Progenitor cell of endocrine pancreas (in vitro differentiated cells): Measurements from ENCODE around the gene BDKRB2. TPM values are rescaled to one million over a fixed set of nuclear protein-coding genes. Genes with fewer than 3 reads are reported as not detected.
"Not testable (repeated sequence)": the region's sequence is repeated elsewhere in the genome, so short reads cannot be mapped to it uniquely, and the experiment has no call there.

Source experiments
- DNase-seq: peaks from one replicate; pipeline ENCODE4 v3.0.0; 2021; ENCODE audit warnings: low spot score; ENCODE audit not compliant: unreplicated experiment
- H3K27ac Mint-ChIP-seq: 2 replicates; pipeline ENCODE4 v1.8.0; 2021; ENCODE audit warnings: mild to moderate bottlenecking, moderate library complexity, mixed read lengths
- H3K27me3 Mint-ChIP-seq: 2 replicates; pipeline ENCODE4 v1.8.0; 2021; ENCODE audit warnings: mixed read lengths
- H3K36me3 Mint-ChIP-seq: 2 replicates; pipeline ENCODE4 v1.8.0; 2022; ENCODE audit warnings: mixed read lengths; ENCODE audit not compliant: insufficient read depth
- H3K4me1 Mint-ChIP-seq: 2 replicates; pipeline ENCODE4 v1.8.0; 2021; ENCODE audit warnings: low read depth, mixed read lengths
- H3K4me3 Mint-ChIP-seq: 2 replicates; pipeline ENCODE4 v1.8.0; 2021; ENCODE audit warnings: low read depth, mild to moderate bottlenecking, moderate library complexity, mixed read lengths
- H3K9me3 Mint-ChIP-seq: 2 replicates; pipeline ENCODE4 v1.8.0; 2021; ENCODE audit warnings: low read depth, mixed read lengths
- total RNA-seq: library from RNA; stranded (reverse); gene quantifications from 2 replicates; pipeline ENCODE4 v1.2.1, GENCODE V29; 2021
- TF ChIP-seq, protein P1 (sequence below): fragments of 200-600 bp; sonication (generic); IDR thresholded peaks from one replicate; pipeline ENCODE4 v1.5.0; 2021; ENCODE audit warnings: antibody characterized with exemption, mild to moderate bottlenecking; ENCODE audit not compliant: unreplicated experiment

Gene BDKRB2
- total RNA-seq, 1 donor from 2014 or later = 0.36 TPM

DNA sequence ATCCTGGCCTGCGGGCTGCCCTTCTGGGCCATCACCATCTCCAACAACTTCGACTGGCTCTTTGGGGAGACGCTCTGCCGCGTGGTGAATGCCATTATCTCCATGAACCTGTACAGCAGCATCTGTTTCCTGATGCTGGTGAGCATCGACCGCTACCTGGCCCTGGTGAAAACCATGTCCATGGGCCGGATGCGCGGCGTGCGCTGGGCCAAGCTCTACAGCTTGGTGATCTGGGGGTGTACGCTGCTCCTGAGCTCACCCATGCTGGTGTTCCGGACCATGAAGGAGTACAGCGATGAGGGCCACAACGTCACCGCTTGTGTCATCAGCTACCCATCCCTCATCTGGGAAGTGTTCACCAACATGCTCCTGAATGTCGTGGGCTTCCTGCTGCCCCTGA, 36.0 kb downstream of the BDKRB2 start:
- no peak overlapping the region for H3K27ac Mint-ChIP-seq
- DNase-seq = no peak
- no peak overlapping the region for H3K4me3 Mint-ChIP-seq
- H3K9me3 Mint-ChIP-seq = peaks cover 4% of the 10 kb centered on the region
- TF ChIP-seq, protein P1, sequence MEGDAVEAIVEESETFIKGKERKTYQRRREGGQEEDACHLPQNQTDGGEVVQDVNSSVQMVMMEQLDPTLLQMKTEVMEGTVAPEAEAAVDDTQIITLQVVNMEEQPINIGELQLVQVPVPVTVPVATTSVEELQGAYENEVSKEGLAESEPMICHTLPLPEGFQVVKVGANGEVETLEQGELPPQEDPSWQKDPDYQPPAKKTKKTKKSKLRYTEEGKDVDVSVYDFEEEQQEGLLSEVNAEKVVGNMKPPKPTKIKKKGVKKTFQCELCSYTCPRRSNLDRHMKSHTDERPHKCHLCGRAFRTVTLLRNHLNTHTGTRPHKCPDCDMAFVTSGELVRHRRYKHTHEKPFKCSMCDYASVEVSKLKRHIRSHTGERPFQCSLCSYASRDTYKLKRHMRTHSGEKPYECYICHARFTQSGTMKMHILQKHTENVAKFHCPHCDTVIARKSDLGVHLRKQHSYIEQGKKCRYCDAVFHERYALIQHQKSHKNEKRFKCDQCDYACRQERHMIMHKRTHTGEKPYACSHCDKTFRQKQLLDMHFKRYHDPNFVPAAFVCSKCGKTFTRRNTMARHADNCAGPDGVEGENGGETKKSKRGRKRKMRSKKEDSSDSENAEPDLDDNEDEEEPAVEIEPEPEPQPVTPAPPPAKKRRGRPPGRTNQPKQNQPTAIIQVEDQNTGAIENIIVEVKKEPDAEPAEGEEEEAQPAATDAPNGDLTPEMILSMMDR = no peak
- H3K4me1 Mint-ChIP-seq = no peaks in the 10 kb centered on the region
- H3K36me3 Mint-ChIP-seq = no peaks in the 10 kb centered on the region
- no peaks in the 10 kb centered on the region for H3K27me3 Mint-ChIP-seq

DNA sequence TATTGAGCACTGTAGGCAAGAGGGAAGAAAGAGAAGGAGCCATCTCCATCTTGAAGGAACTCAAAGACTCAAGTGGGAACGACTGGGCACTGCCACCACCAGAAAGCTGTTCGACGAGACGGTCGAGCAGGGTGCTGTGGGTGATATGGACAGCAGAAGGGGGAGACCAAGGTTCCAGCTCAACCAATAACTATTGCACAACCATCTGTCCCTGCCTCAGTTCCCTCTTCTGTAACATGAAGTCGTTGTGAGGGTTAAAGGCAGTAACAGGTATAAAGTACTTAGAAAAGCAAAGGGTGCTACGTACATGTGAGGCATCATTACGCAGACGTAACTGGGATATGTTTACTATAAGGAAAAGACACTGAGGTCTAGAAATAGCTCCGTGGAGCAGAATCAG, 37.5 kb downstream of the BDKRB2 start:
- Mint-ChIP-seq H3K9me3 (peaks cover 4% of the 10 kb centered on the region), H3K4me3 (no peak overlapping the region), H3K27me3 (no peaks in the 10 kb centered on the region), H3K36me3 (no peaks in the 10 kb centered on the region), H3K27ac (no peak overlapping the region), H3K4me1 (no peaks in the 10 kb centered on the region)
- TF ChIP-seq, protein P1 = no peak
- DNase-seq = no peak

DNA sequence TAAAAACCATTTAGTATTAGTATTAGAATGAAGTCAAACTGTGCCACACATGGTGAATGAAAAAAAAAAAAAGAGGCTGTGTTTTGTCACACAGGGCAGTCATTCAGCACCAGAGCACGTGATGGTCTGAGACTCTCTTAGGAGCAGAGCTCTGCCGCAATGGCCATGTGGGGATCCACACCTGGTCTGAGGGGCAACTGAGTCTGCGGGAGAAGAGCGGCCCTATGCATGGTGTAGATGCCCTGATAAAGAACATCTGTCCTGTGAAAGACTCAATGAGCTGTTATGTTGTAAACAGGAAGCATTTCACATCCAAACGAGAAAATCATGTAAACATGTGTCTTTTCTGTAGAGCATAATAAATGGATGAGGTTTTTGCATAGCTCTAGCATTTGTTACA, 39.1 kb downstream of the BDKRB2 start:
- H3K4me3 Mint-ChIP-seq = no peak overlapping the region
- peaks cover 4% of the 10 kb centered on the region for H3K9me3 Mint-ChIP-seq
- H3K4me1 Mint-ChIP-seq = no peaks in the 10 kb centered on the region
- H3K27ac Mint-ChIP-seq = no peak overlapping the region
- no peaks in the 10 kb centered on the region for H3K36me3 Mint-ChIP-seq
- TF ChIP-seq, protein P1 = no peak
- DNase-seq = no peak
- H3K27me3 Mint-ChIP-seq = no peaks in the 10 kb centered on the region

DNA sequence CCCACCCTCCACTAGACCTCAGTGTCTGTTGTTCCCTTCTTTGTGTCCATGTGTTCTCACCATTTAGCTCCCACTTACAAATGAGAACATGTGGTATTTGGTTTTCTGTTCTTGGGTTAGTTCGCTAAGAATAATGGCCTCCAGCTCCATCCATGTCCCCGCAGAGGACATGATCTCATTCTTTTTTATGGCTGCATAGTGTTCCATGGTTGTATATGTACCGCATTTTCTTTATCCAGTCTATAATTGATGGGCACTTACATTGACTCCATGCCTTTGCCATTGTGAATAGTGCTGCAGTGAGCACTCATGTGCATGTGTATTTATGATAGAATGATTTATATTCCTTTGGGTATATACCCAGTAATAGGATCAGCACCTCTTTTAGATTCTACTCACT, 40.4 kb downstream of the BDKRB2 start:
- H3K36me3 Mint-ChIP-seq, H3K9me3 Mint-ChIP-seq, H3K27ac Mint-ChIP-seq, H3K4me3 Mint-ChIP-seq, H3K4me1 Mint-ChIP-seq, H3K27me3 Mint-ChIP-seq, DNase-seq: not testable (repeated sequence)

DNA sequence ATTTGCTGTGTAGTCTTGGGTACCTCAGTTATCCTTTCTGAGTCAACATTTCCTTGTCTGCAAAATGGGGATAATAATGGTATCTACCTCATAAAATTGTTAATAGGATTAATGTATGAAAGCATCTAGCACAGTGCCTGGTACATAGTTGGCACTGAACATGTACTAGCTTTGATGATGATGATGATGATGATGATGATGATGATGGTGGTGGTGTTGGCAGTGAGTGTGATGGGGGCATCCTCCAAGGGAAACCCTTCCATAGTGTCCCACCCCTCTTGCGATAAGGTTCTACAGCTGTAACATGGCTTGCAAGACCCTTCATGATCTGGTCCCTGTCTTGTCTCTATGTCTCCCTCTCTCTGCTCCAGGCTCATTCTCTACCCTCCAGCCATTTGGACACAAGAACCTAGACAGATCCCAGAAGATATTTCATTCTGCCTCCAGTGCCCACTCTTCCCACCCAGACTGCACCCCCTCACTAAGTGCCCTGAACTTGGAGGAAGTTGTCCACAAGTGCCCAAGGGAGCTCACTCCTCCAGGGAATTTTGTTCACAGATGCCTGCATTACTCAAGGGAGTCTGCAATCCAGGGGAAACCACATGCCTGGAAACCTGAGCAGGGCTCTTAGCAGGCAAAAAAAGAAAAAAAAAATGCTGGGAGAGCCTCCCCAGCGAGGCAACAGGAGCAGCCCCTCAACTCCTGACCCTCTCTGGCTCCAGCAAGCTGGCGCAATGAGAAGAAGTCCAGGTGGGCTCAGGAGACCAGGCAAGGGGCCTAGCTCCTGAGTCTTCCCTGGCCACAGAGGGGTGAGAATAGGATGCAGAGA, 41.3 kb downstream of the BDKRB2 start:
- Mint-ChIP-seq H3K9me3 (peaks cover 4% of the 10 kb centered on the region), H3K4me3 (no peak overlapping the region), H3K27me3 (peaks cover 3% of the 10 kb centered on the region), H3K36me3 (no peaks in the 10 kb centered on the region), H3K4me1 (no peaks in the 10 kb centered on the region), H3K27ac (no peak overlapping the region)
- no peak for DNase-seq
- TF ChIP-seq, protein P1 = no peak

DNA sequence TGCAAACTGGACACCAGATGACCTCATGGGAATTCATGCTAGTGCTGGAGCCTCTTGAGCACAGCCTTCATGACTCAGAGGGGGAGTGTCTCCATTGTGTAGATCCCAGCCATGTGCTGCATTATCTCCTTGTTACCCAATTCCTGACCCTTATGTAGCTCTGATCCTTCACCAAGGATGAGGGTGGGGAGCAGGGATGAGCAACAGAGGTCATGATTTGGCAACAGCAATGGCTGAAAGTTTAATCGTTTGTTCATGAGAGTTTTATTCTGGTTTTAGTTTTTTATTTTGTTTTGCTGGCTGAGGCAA, 41.9 kb downstream of the BDKRB2 start:
- Mint-ChIP-seq H3K27me3 (peaks cover 3% of the 10 kb centered on the region), H3K9me3 (peaks cover 4% of the 10 kb centered on the region), H3K4me3 (no peak overlapping the region), H3K27ac (no peak overlapping the region), H3K36me3 (no peaks in the 10 kb centered on the region), H3K4me1 (no peaks in the 10 kb centered on the region)
- no peak for DNase-seq
- TF ChIP-seq, protein P1 = no peak
